HG02678 (cell line): ENCODE measurements around the gene PEX16.
A peak's percentile ranks its signal among the peaks of the same experiment; 100 is the strongest.

Experiments
- ATAC-seq: cut with Tn5 transposase; IDR thresholded peaks from one replicate; pipeline ENCODE4 v1.9.1; 2021; ENCODE audit warnings: mild to moderate bottlenecking, moderate library complexity; ENCODE audit not compliant: unreplicated experiment

Gene PEX16

GRCh38 chr11:45917623-45918330, at the start of gene PEX16:
Gene PEX16 (minus strand): TSS chr11:45917877. CDS start chr11:45917811, 66 bp downstream.
- peak; percentile 85 for ATAC-seq

GRCh38 chr11:45964911-45965389, 47.3 kb upstream of the PEX16 start:
- peak; percentile 69 for ATAC-seq

- no peak for ATAC-seq
Measured at GRCh38 chr11:45961751-45962240, 44.1 kb upstream of the PEX16 start.

GRCh38 chr11:45960387-45961095, 42.9 kb upstream of the PEX16 start:
- ATAC-seq: no peak

GRCh38 chr11:45959851-45960250, 42.2 kb upstream of the PEX16 start:
- ATAC-seq: no peak

GRCh38 chr11:45949992-45950407, 32.3 kb upstream of the PEX16 start:
- no peak for ATAC-seq

- no peak for ATAC-seq
Measured at GRCh38 chr11:45948356-45948755, 30.7 kb upstream of the PEX16 start.

GRCh38 chr11:45947885-45948284, 30.2 kb upstream of the PEX16 start:
- ATAC-seq: no peak

- no peak for ATAC-seq
Measured at GRCh38 chr11:45945397-45945999, 27.8 kb upstream of the PEX16 start.

GRCh38 chr11:45942381-45942780, 24.7 kb upstream of the PEX16 start:
- no peak for ATAC-seq

- ATAC-seq: no peak
Measured at GRCh38 chr11:45941285-45941684, 23.6 kb upstream of the PEX16 start.

- ATAC-seq: no peak
Measured at GRCh38 chr11:45939836-45940235, 22.2 kb upstream of the PEX16 start.

- no peak for ATAC-seq
Measured at GRCh38 chr11:45937916-45938315, 20.2 kb upstream of the PEX16 start.

GRCh38 chr11:45936511-45937054, 18.9 kb upstream of the PEX16 start:
- no peak for ATAC-seq

- ATAC-seq: no peak
Measured at GRCh38 chr11:45935349-45936064, 17.8 kb upstream of the PEX16 start.

- ATAC-seq: no peak
Measured at GRCh38 chr11:45934580-45935318, 17.1 kb upstream of the PEX16 start.

GRCh38 chr11:45933846-45934579, 16.3 kb upstream of the PEX16 start:
- ATAC-seq: no peak

GRCh38 chr11:45933131-45933831, 15.6 kb upstream of the PEX16 start:
- ATAC-seq: peak; percentile 30

GRCh38 chr11:45932217-45932616, 14.5 kb upstream of the PEX16 start:
- ATAC-seq: no peak
